ENCODE results near the gene TAF3. TPM values are rescaled to one million over a fixed set of nuclear protein-coding genes. Genes with fewer than 3 reads are reported as not detected.

The TAF3 gene
- total and polyA plus RNA-seq, 8 donors, result 2.3 to 13.4 (median 6.5) TPM

DNA sequence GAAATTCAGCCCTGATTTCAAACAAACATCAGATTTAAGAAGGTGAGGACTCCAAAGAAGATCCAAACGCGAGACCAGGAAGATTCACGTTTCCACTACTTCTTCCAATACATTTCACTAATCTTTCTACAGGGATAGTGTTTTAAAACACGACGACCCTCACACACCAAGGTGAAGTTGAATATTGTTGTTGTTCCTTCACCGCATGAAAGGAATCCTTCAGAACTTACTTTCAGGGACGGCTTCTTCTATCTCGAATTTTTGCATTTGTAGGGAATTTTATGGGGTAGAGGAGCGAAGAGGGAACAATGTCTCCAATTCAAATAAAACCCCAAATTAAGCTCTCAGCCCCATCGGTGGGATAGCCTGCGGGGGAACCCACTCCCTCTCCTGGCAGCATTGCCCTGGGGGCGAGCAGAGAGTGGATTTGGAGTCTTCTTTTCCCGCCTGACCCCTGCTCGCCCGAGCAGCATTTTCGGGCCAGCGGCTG lies 234.7 kb downstream of the TAF3 start:
- Histone ChIP-seq H3K9me3 (no peaks in the 10 kb centered on the region), H3K27me3 (peaks cover 68 to 100% (median 88%) of the 10 kb centered on the region in 3 donors), H3K27ac (no peak overlapping the region), H3K4me3 (peak overlapping the region; percentile 38 to 68 (median 57)), H3K36me3 (no peaks in the 10 kb centered on the region), H3K4me1 (peaks cover 65 to 78% (median 71%) of the 10 kb centered on the region in 4 donors)
- TF ChIP-seq, protein P1, sequence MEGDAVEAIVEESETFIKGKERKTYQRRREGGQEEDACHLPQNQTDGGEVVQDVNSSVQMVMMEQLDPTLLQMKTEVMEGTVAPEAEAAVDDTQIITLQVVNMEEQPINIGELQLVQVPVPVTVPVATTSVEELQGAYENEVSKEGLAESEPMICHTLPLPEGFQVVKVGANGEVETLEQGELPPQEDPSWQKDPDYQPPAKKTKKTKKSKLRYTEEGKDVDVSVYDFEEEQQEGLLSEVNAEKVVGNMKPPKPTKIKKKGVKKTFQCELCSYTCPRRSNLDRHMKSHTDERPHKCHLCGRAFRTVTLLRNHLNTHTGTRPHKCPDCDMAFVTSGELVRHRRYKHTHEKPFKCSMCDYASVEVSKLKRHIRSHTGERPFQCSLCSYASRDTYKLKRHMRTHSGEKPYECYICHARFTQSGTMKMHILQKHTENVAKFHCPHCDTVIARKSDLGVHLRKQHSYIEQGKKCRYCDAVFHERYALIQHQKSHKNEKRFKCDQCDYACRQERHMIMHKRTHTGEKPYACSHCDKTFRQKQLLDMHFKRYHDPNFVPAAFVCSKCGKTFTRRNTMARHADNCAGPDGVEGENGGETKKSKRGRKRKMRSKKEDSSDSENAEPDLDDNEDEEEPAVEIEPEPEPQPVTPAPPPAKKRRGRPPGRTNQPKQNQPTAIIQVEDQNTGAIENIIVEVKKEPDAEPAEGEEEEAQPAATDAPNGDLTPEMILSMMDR (IDR thresholded peaks at IDR 0.05), result peak in 2 of 7 experiments; percentile 62 to 66
- TF ChIP-seq POLR2AphosphoS5 (IDR thresholded peaks at IDR 0.05) (no peak), EP300 (IDR thresholded peaks at IDR 0.05) (no peak), POLR2A (IDR thresholded peaks at IDR 0.05) (no peak)
- intact Hi-C loops (cut with DNase I; ENCODE audit: low total_unique reads), result no loop called here
- DNase-seq, result no peak
- WGBS, 5 donors, result 8 to 12% (median 10%) methylated on average over 16 to 17 of the region's 17 CpGs

DNA sequence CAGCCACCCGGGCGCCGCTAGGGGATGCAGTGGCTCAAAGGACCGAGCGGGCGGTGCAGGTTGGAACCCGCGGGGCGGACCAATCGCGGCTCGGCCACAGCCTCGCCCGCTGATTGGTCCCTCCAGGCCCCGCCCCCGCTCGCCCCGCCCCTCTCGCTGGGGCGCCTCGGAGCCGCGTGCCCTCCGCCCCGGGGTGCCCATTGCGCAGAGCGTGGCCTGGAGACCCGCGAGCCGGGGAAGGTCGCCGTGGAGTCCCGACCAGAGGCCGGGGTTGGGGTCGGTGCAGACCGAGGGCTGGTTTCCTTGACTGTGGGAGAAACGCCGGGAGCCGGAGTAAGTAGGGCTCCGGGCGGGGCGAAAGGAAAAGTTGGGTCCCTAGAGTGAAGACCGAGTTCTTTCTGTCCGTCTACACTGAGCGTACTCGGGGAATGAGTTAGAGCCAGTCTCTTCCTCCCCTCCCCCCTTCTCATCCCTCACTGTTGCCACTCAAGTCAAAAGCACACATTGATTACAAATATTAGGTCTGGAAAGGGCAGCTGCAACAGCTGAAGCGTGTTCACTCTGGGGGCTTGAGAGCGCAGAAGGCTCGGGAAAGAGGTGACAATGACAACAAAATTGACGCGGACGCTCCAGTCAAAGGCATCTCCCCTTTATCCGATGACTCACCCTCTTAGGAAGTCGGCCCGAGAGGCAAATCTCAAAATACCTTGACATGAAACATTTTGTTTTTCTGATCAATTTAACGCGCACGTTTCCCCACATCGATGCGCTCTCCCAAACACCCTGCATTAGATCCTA lies 235.3 kb downstream of the TAF3 start:
- no peaks in the 10 kb centered on the region for H3K9me3 ChIP-seq
- peaks cover 61 to 100% (median 86%) of the 10 kb centered on the region in 3 donors for H3K27me3 ChIP-seq
- intact Hi-C loops (cut with DNase I; ENCODE audit: low total_unique reads), result no loop called here
- no peaks in the 10 kb centered on the region for H3K36me3 ChIP-seq
- peak; percentile 86 to 95 for DNase-seq
- peak overlapping the region in 3 of 5 donors; percentile 42 to 58 (median 51) for H3K27ac ChIP-seq
- peak overlapping the region; percentile 38 to 68 (median 57) for H3K4me3 ChIP-seq
- H3K4me1 ChIP-seq, result peaks cover 65 to 75% (median 69%) of the 10 kb centered on the region in 4 donors
- TF ChIP-seq, protein P1 (IDR thresholded peaks at IDR 0.05), result peak in 3 of 7 experiments; percentile 51 to 74 (median 69)
- TF ChIP-seq EP300 (IDR thresholded peaks at IDR 0.05), result no peak
- 1 to 5% (median 2%) methylated on average over 33 to 60 of the region's 60 CpGs for WGBS, 5 donors

DNA sequence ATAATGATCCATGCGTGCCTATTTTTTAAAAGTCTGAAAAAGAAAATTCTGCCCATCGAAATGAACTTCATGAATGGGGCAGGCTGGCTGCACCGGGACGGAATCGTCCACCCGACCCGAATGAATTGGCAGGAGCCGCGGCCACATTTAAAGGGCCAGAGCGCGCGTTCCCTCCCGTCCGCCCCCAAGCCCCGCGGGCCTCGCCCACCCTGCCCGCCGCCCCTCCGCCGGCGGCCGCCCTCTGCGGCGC lies 235.9 kb downstream of the TAF3 start:
- TF ChIP-seq EP300 (IDR thresholded peaks at IDR 0.05), result no peak
- TF ChIP-seq, protein P1 (IDR thresholded peaks at IDR 0.05), result no peak
- no peak for TF ChIP-seq POLR2A (IDR thresholded peaks at IDR 0.05)
- no peak for TF ChIP-seq POLR2AphosphoS5 (IDR thresholded peaks at IDR 0.05)
- peak overlapping the region in 3 of 5 donors; percentile 42 to 58 (median 51) for H3K27ac ChIP-seq
- H3K9me3 ChIP-seq, result no peaks in the 10 kb centered on the region
- peaks cover 61 to 70% (median 66%) of the 10 kb centered on the region in 4 donors for H3K4me1 ChIP-seq
- no peaks in the 10 kb centered on the region for H3K36me3 ChIP-seq
- DNase-seq, result no peak
- H3K27me3 ChIP-seq, result peaks cover 59 to 100% (median 81%) of the 10 kb centered on the region in 3 donors
- intact Hi-C loops (cut with DNase I; ENCODE audit: low total_unique reads), result no loop called here
- WGBS, 5 donors, result 0 to 1% (median 1%) methylated on average over 9 to 25 of the region's 25 CpGs
- H3K4me3 ChIP-seq, result peak overlapping the region; percentile 38 to 68 (median 57)

DNA sequence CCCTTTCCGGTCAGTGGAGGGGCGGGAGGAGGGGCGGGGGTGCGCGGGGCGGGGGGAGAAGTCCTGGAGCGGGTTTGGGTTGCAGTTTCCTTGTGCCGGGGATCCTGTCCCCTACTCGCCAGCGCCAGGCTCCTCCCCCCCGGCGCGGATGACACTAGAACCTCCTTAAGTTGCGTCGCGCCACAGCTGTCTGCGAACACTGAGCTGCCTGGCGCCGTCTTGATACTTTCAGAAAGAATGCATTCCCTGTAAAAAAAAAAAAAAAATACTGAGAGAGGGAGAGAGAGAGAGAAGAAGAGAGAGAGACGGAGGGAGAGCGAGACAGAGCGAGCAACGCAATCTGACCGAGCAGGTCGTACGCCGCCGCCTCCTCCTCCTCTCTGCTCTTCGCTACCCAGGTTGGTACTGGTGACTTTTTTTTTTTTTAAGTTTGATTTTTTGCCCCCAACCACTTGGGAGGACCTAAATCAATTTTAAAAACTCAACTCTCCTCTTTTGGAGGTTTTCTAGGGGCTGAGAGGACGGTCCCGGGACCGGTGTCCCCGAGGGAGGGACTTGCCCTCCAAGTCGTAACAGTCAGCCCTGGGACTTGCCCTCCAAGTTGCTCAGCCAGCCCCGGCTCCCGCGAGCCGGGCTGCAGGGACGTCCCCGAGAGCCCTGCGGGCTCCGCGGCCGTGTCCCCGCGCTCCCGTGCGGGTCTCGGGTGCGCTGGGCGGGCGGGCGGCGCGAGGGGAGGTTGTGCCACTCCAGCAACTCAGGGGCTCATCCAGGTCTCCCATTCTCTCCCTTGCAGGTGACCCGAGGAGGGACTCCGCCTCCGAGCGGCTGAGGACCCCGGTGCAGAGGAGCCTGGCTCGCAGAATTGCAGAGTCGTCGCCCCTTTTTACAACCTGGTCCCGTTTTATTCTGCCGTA lies 236.4 kb downstream of the TAF3 start, which contains the start of gene GATA3:
GATA3 (plus strand) TSS at position 195 of the 914 bp plus-strand sequence. CDS start 968 bp downstream, outside the sequence.
- Histone ChIP-seq H3K4me1 (peaks cover 55 to 64% (median 60%) of the 10 kb centered on the region in 4 donors), H3K27me3 (peaks cover 53 to 99% (median 79%) of the 10 kb centered on the region in 3 donors), H3K36me3 (no peaks in the 10 kb centered on the region), H3K4me3 (peak within 1 kb of the TSS; percentile 38 to 68 (median 57)), H3K9me3 (no peaks in the 10 kb centered on the region), H3K27ac (peak within 1 kb of the TSS in 4 of 5 donors; percentile 44 to 58 (median 52))
- 2 to 4% (median 3%) methylated on average over 46 to 65 of the region's 65 CpGs for WGBS, 5 donors
- intact Hi-C loops (cut with DNase I; ENCODE audit: low total_unique reads), result no loop called here
- peak; percentile 64 to 82 for DNase-seq
- TF ChIP-seq EP300 (IDR thresholded peaks at IDR 0.05) (no peak), POLR2AphosphoS5 (IDR thresholded peaks at IDR 0.05) (peak in 1 of 3 donors; percentile 7), POLR2A (IDR thresholded peaks at IDR 0.05) (no peak)

Data from stomach (tissue), 9 donors.